HG03095 (cell line): ENCODE results near the gene RNU1-1.
"Not testable (repeated sequence)": the region's sequence is repeated elsewhere in the genome, so short reads cannot be mapped to it uniquely, and the experiment has no call there.

Source experiments
- ATAC-seq: cut with Tn5 transposase; IDR thresholded peaks from one replicate; pipeline ENCODE4 v1.9.1; 2021; ENCODE audit warnings: moderate library complexity; ENCODE audit not compliant: unreplicated experiment

Gene RNU1-1

DNA sequence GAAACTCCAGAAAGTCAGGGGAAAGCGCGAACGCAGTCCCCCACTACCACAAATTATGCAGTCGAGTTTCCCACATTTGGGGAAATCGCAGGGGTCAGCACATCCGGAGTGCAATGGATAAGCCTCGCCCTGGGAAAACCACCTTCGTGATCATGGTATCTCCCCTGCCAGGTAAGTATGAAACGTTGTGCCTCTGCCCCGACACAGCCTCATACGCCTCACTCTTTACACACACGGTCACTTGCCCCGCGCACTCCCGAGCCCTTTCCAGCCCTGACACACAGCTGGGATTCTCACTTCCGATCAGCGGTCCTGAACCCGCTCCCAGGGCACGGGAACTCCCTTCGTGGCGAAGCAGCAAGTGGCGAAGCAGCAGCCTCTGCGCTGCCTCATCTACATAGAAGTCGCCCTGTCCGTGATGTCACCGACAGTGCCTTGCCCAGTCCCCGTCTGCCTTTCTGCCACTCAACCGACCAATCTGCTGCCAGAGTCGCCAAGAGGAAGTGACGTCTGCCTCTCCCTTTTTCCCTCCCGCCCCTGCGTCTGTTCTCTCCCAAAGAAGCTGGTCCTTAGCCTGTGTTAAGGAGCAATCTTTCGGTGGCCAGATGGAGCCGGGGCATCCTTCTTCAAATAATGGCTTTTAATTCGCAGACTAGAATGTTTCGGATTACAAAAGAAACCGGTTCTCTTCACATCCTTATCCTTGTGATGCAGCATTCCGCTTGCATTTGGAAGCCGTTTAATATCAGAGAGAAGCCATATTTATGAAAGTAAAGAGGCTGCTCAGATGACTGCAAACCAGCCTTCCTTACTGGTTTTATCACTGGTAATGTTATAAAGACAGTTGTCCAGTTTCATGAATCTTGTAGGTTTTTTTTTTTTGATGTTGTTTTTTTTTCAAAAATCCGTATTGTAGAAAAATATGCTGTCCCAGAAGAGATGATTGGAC lies at the start of gene RNU1-1:
Gene RNU1-1 (minus strand): TSS at position 179 of the 949 bp plus-strand sequence.
- ATAC-seq, result not testable (repeated sequence)

DNA sequence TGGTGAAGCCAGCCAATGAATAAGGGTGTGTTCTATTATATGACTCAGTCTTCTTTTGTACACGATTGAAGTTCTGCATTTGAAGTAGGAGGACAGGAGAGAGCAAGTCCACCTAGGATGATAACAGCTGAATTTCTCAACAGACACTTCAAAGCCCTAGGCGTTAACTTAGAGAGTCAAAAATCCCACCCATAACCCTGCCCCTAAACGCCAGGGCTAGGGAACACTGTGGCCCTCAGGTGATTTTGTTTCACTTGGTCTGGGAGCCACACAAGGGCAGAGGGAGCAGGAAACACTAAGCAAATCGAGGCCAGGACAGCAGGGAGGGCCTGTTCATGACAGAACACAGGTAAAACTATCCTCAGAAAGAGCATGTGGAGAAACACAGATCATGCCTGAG lies 47.0 kb upstream of the RNU1-1 start:
- not testable (repeated sequence) for ATAC-seq

DNA sequence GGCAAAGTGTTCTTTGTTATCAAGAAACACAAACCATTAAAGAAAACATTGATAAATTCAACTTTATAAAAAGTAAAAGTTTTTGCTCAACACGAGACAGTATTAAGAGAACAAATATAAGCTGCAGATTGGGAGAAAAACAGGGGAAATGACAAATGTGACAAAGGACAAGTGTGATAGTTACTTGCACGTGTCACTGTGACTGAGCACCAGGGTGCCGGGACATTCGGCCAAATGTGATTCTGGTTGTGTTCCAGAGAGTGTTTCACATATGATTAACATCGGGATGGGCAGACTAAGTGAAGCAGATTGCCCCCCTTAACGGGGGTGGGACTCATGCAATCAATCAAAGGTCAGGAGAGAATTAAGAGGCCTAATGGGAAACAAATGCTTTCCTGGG lies 46.4 kb upstream of the RNU1-1 start:
- ATAC-seq, result not testable (repeated sequence)

- ATAC-seq, result not testable (repeated sequence)
Measured at GRCh38 chr1:16559688-16560087, 45.6 kb upstream of the RNU1-1 start.

- not testable (repeated sequence) for ATAC-seq
Measured at GRCh38 chr1:16557034-16557433, 42.9 kb upstream of the RNU1-1 start.

DNA sequence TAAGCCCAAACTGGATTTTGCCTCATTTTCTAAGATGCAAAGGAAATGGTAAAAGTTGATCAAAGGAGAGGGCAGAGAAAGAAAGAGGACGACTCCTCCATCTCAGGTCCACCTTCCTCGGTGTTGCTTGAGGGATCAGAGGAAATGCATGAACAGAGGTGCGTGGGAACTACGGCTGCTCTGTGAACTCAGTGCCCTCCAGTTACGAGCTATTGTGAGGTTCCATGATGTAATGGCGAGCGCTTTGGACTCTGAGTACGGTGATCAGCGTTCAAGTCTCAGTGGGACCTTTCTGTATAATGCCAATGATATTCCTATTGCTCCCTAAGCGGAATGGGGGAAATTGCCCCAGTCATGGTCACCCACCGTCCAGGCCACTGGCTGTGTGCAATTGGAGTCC lies 39.2 kb upstream of the RNU1-1 start:
- not testable (repeated sequence) for ATAC-seq

DNA sequence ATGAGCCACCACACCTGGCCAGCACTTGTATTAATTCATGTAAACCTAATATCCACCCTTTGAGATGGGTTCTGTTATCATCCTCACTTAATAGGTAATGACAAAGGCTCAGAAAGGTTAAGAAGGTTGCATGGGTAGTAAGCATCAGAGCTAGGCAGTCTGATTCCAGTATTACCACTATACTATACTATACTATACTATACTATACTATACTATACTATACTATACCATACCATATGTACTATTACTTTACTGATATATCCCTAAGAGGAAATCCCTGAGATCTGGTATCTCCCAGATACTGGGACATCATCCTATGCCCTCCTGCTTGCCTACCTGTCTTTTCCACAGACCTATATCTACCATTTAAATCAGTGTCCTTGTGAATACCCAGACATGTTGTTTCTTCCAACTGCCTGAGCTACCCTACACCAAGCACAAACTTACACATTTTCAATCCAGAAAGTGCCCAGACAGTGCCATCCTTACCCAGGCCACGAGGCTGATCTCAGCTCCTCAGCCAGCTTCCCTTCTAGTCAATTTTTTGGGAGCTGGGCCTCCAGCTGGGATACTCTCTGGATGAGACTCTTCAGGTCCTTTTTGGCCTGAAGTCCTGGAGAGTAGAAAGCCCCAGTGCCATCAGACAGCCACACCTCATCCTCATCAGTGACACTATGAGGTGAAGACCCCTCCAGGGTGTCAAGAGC lies 36.3 kb upstream of the RNU1-1 start:
- not testable (repeated sequence) for ATAC-seq

- not testable (repeated sequence) for ATAC-seq
Measured at GRCh38 chr1:16549545-16549944, 35.5 kb upstream of the RNU1-1 start.

DNA sequence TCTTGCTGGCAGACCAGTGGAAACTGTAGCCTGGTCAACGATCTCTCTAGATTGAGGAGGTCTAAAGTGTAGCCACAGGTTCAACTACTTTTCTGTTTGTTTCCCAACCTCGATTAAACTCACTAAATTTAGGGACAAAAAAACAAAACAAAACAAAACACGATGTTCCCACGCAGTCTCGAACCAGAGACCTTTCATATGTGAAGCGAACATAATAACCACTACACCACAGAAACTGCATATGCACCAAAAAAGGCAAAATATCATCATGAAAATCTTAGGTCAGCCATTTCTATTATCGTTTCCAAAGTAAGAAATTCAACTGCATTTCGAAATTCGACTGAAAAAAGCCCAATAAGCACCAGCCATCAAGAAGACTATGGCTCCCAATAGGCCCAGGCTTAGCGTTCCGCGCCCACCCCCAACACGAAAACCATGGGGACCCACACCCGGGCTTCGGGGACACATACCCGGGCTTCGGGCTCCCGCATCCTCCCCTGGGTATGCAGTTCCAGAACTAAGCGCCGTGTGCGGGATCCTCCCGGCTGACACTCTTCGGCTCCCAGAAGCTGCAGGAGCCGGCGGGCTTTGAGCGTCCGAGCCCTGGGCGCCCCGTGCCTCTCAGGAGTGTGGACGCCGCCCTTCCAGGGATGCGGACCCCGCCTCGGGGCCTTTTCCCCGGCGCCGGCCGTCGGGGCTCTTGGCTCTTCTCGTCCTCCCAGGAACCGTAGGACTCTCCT lies 33.6 kb upstream of the RNU1-1 start:
- ATAC-seq, result not testable (repeated sequence)

DNA sequence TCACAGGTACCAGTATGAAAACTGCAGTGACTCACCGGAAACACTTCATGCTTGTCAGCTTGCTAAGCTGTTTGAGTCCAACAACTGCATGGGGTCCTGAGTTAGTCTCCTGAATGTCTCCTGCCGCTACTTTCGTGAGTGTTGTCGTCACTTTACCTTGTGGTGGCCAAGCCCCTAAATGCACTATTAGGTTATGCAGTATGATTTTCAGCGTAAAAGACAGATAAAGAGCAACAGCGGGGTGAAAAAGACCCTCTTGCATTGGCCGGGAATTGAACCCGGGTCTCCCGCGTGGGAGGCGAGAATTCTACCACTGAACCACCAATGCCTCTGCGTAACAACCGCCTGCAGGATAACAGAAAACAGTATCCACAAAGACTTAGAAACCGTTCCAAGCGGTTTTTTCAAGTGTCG lies 31.6 kb upstream of the RNU1-1 start:
- ATAC-seq, result not testable (repeated sequence)

- not testable (repeated sequence) for ATAC-seq
Measured at GRCh38 chr1:16540421-16540893, 26.4 kb upstream of the RNU1-1 start.

DNA sequence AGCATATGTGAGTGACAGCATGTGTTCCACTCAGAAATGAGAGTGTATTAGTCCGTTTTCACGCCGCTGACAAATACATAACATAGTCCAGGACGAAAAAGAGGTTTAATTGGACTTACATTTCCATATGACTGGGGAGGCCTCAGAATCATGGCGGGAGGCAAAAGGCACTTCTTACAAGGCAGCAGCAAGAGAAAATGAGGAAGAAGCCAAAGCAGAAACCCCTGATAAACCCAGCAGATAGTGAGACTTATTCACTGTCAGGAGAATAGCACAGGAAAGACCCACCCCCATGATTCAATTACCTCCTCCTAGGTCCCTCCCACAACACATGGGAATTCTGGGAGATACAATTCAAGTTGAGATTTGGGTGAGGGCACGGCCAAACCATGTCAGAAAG lies 23.4 kb upstream of the RNU1-1 start:
- ATAC-seq, result not testable (repeated sequence)

GRCh38 chr1:16536796-16537195 lies 22.7 kb upstream of the RNU1-1 start:
- ATAC-seq, result not testable (repeated sequence)

DNA sequence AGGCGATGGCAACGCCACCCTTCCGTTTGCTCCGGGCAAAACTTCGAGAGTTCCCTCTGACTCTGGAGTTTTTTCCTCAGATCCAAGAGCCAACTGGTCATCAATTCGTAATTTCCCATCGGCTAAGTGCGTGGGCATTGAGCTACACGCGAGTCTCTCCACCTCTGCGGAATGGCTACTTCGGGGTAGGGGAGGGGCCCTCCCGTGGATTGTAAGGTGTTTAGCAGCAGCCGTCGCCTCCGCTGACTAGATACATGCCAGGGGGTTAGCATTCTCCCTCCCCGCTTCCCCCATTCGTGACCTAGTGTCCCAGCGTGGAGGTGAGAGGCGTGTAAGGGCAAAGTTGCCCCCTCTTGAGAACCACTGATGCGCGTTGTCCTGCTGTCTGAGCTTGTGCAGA lies 21.8 kb upstream of the RNU1-1 start:
- not testable (repeated sequence) for ATAC-seq

- not testable (repeated sequence) for ATAC-seq
Measured at GRCh38 chr1:16535487-16535886, 21.4 kb upstream of the RNU1-1 start.

- ATAC-seq, result not testable (repeated sequence)
Measured at GRCh38 chr1:16534829-16535456, 20.9 kb upstream of the RNU1-1 start.

DNA sequence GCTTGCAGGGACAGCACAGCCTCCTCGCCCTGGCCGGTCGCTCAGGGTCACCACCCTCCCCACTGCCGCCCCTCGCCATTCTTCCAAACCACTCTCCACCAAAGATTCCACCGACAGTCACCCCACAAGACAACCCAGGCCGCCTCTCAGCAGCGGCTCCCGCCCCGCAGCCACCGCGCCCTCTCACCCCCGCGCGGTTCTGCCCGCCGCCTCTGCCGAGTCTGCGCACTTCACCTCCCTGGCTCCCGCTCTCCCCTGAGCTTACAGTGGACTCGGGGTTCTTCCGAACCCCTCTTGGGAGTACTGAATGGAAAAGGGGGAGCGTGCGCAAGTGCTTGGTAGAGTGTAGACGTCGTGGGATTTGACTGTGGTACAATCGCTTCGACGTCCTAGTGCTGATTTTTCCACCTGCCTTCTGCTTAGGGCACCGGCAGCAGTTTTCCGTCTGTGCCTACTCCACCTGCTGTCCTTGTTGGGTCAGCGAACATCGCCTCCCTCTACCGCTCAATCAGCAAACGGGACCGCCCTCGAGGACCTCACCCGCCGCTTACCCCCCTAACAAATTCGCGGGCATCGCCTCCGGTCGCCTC lies 20.2 kb upstream of the RNU1-1 start:
- not testable (repeated sequence) for ATAC-seq

GRCh38 chr1:16532235-16532991 lies 18.3 kb upstream of the RNU1-1 start:
- ATAC-seq, result not testable (repeated sequence)

- not testable (repeated sequence) for ATAC-seq
Measured at GRCh38 chr1:16528338-16528737, 14.3 kb upstream of the RNU1-1 start.
